ENCODE measurements around the gene B3GALNT1.
A peak's percentile ranks its signal among the peaks of the same experiment; 100 is the strongest.

B3GALNT1 gene

GRCh38 chr3:161104561-161105551, at the start of gene B3GALNT1:
B3GALNT1 (minus strand) TSS chr3:161105349; CDS start chr3:161086754, 18,595 bp downstream.
- DNase-seq = peak; percentile 35

GRCh38 chr3:161153480-161153879, 48.3 kb upstream of the B3GALNT1 start:
- DNase-seq = no peak

- no peak for DNase-seq
Measured at GRCh38 chr3:161150001-161150525, 44.9 kb upstream of the B3GALNT1 start.

GRCh38 chr3:161149529-161149928, 44.4 kb upstream of the B3GALNT1 start:
- DNase-seq = no peak

GRCh38 chr3:161148832-161149475, 43.8 kb upstream of the B3GALNT1 start:
- DNase-seq = no peak

GRCh38 chr3:161142486-161142885, 37.3 kb upstream of the B3GALNT1 start:
- DNase-seq = no peak

- DNase-seq = no peak
Measured at GRCh38 chr3:161139686-161140085, 34.5 kb upstream of the B3GALNT1 start.

- no peak for DNase-seq
Measured at GRCh38 chr3:161137260-161137659, 32.1 kb upstream of the B3GALNT1 start.

- no peak for DNase-seq
Measured at GRCh38 chr3:161132391-161132790, 27.2 kb upstream of the B3GALNT1 start.

- DNase-seq = no peak
Measured at GRCh38 chr3:161126495-161126894, 21.3 kb upstream of the B3GALNT1 start.

- DNase-seq = no peak
Measured at GRCh38 chr3:161117646-161118045, 12.5 kb upstream of the B3GALNT1 start.

- DNase-seq = no peak
Measured at GRCh38 chr3:161108840-161109239, 3.7 kb upstream of the B3GALNT1 start.

- DNase-seq = no peak
Measured at GRCh38 chr3:161107311-161107710, 2.2 kb upstream of the B3GALNT1 start.

- no peak for DNase-seq
Measured at GRCh38 chr3:161103776-161104385, 1.3 kb downstream of the B3GALNT1 start.

- DNase-seq = no peak
Measured at GRCh38 chr3:161101609-161102008, 3.5 kb downstream of the B3GALNT1 start.

- no peak for DNase-seq
Measured at GRCh38 chr3:161100994-161101393, 4.2 kb downstream of the B3GALNT1 start.

GRCh38 chr3:161096771-161097367, 8.3 kb downstream of the B3GALNT1 start:
- peak; percentile 7 for DNase-seq

- DNase-seq = no peak
Measured at GRCh38 chr3:161093895-161094294, 11.3 kb downstream of the B3GALNT1 start.

GRCh38 chr3:161084277-161084676, 20.9 kb downstream of the B3GALNT1 start:
- DNase-seq = no peak

GRCh38 chr3:161083131-161083530, 22.0 kb downstream of the B3GALNT1 start:
- no peak for DNase-seq

GRCh38 chr3:161082063-161082462, 23.1 kb downstream of the B3GALNT1 start:
- DNase-seq = no peak

GRCh38 chr3:161081633-161082032, 23.5 kb downstream of the B3GALNT1 start:
- peak; percentile 49 for DNase-seq

- no peak for DNase-seq
Measured at GRCh38 chr3:161073181-161073580, 32.0 kb downstream of the B3GALNT1 start.
